CMK (cell line): ENCODE data around the gene OR2B2.
A peak's percentile ranks its signal among the peaks of the same experiment; 100 is the strongest.

Experiments used
- DNase-seq: peaks from one replicate; pipeline ENCODE4 v3.0.0-alpha.2; 2010; ENCODE audit warnings: low read depth

Gene OR2B2

GRCh38 chr6:27893836-27894807, 18.1 kb downstream of the OR2B2 start:
- DNase-seq = peak; percentile 82

- DNase-seq = peak; percentile 96
Observed at GRCh38 chr6:27893059-27893835, 18.9 kb downstream of the OR2B2 start.

DNA sequence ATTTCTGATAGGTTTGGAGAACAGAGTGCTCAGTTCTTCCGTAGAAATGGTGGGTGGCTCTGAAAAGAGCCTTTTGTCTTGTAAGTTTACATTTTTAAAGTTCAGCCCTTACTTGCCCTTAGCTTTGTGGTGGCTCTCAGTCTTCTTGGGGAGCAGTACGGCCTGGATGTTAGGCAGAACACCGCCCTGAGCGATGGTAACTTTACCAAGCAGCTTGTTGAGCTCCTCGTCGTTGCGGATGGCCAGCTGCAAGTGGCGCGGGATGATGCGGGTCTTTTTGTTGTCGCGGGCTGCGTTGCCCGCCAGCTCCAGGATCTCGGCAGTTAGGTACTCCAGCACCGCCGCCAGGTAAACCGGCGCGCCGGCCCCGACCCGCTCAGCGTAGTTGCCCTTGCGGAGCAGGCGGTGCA, 19.5 kb downstream of the OR2B2 start:
- no peak for DNase-seq

GRCh38 chr6:27891320-27891875, 20.8 kb downstream of the OR2B2 start:
- DNase-seq = no peak

DNA sequence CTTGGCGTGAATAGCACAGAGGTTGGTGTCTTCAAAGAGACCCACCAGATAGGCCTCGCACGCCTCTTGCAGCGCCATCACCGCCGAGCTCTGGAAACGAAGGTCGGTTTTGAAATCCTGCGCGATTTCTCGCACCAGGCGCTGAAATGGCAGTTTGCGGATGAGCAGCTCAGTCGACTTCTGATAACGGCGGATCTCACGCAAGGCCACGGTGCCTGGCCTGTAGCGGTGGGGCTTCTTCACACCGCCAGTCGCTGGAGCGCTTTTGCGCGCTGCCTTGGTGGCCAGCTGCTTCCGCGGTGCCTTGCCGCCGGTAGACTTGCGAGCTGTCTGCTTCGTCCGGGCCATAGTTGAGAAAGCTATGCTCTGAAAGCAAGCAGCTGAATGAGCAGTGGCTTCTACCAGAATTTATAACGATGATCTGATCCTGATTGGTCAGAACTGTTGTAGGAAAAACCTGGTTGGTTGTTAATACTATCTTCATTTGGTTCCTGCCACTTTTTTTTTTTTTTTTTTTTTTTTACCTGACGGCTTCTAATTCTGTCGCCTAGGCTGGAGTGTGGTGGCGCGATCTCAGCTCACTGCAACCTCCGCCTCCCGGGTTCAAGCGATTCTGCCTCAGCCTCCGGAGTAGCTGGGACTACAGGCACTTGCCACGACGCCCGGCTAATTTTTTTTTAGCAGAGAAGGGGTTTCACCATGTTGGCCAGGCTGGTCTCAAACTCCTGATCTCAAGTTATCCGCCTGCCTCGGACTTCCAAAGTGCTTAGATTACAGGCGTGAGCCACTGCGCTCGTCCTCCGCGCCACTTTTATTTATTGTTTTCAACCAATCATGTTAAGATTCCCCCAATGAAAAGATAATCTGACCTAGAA, 21.5 kb downstream of the OR2B2 start:
- DNase-seq = peak; percentile 82

GRCh38 chr6:27889628-27890444, 22.4 kb downstream of the OR2B2 start:
- DNase-seq = no peak

DNA sequence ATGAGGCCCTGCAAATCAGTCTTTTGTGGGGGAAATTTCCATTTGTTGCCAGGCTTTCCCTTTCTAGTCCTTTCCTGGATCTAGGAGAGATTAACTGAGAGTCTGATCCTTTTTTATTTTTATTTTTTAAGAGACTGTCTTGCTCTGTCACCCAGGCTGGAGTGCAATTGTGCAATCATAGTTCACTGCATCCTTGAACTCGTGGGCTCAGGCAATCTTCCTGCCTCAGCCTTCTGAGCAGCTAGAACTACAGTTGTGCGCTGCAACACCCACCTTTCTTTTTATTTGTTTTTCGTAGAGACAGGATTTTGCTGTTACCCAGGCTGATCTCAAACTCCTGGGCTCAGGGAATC, 22.9 kb downstream of the OR2B2 start:
- DNase-seq = no peak

GRCh38 chr6:27888566-27888965, 23.6 kb downstream of the OR2B2 start:
- DNase-seq = no peak

GRCh38 chr6:27886073-27886472, 26.1 kb downstream of the OR2B2 start:
- DNase-seq = no peak

- DNase-seq = no peak
Observed at GRCh38 chr6:27883136-27883535, 29.1 kb downstream of the OR2B2 start.

- DNase-seq = no peak
Observed at GRCh38 chr6:27882624-27883023, 29.6 kb downstream of the OR2B2 start.

- DNase-seq = no peak
Observed at GRCh38 chr6:27879837-27880236, 32.4 kb downstream of the OR2B2 start.

DNA sequence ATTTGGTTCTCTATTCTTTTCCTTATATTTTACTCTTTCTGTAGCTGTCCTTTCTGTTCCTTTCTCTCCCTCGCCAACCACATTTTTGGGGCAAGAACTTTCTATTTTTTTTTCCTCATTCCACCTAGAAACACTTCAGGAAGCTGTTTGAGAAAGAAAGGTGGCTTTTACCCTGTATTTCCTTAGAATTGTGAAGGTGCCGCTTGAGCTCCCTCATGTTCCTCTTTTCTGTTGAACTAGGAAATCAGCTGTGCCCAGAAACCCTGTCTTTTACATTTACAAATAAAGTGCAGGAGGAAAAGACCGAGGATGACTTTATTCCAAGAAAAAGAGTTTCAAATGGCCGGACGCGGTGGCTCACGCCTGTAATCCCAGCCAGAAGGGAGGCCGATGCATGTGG, 38.2 kb downstream of the OR2B2 start:
- DNase-seq = no peak

DNA sequence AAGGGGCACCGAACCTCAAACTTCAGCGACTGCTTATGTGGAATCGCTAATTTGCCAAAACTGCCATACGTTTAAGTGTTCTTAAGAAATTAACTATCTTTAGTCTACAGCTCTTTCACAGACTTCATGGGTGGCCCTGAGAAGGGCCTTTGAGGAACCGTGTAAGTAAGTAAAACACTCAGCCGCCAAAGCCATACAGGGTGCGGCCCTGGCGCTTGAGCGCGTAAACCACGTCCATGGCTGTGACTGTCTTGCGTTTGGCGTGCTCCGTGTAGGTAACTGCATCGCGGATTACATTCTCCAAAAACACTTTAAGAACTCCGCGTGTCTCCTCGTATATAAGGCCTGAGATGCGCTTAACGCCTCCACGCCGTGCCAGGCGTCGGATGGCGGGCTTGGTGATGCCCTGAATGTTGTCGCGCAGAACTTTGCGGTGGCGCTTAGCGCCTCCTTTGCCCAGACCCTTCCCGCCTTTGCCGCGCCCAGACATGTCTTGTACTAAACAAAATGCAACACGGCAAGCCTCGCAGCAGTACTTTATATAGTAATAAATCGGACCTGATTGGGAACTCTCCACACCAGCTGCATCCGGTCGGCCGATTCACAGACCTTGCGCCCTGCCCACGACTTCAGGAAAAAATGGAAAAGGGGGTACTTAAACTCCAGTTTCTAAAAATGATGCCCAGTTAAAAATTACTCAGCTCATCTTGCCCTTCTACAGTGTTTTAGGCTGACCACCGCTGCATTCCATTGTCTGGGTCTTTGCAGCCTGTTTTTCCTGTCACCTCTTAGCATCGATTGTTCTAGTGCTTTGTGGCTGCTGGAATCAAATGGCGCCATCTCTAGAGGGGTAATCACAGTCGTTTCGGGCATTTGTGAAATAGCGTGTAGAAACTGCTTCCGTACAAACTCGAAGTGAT, 38.9 kb downstream of the OR2B2 start:
- DNase-seq = peak; percentile 88

GRCh38 chr6:27872642-27873020, 39.6 kb downstream of the OR2B2 start:
- DNase-seq = no peak

DNA sequence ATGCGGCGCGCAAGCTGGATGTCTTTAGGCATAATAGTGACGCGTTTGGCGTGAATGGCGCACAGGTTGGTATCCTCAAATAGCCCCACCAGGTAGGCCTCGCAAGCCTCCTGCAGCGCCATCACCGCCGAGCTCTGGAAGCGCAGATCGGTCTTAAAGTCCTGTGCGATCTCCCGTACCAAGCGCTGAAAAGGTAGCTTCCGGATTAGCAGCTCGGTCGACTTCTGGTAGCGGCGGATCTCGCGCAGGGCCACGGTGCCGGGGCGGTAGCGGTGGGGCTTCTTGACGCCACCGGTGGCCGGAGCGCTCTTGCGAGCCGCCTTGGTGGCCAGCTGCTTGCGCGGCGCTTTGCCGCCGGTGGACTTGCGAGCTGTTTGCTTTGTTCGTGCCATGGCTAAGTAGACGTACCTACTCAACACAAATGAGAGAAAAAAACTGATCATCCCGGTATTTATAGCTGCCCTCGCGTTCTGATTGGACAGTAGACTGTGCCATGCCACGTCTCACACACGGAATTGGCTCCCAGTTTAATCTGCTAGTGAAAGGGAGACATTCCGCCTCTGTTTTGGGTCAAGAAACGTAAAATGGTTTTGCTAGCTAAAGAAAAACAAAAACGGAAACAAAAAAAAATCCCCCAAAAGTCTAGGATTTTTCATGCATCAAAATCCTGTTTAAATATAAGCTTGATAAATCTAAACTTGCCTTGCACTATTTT, 40.1 kb downstream of the OR2B2 start:
- peak; percentile 81 for DNase-seq

DNA sequence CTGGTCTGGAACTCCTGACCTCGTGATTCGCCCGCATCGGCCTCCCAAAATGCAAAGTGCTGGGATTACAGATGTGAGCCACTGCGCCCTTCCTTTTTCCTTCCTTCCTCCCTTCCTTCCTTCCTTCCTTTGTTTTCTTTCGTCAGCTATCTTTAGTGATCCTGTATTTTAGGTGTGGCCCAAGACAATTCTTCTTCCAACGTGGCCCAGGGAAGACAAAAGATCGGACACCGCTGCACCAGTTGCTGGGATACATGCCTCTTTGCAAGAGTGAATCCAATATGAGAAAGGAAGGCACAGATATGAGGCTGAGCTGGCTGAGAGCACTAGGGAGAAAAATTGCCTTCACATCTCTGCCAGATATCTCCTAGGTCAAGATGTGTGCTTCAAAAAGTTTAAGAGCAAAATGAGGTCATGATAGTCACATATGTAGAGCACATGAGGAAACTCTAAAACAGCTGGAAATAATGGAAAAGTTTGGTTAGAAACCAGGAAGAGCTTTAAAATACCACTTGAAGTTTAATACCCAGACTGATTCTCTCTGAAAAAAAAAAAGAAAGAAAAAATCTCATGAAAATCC, 41.8 kb downstream of the OR2B2 start:
- DNase-seq = no peak

- no peak for DNase-seq
Observed at GRCh38 chr6:27868311-27868710, 43.9 kb downstream of the OR2B2 start.

GRCh38 chr6:27867945-27868300, 44.3 kb downstream of the OR2B2 start:
- no peak for DNase-seq
